ENCODE measurements around the gene EFCAB9. TPM values are rescaled to one million over a fixed set of nuclear protein-coding genes. Genes with fewer than 3 reads are reported as not detected.

Gene EFCAB9
- polyA plus RNA-seq, 2 of the 4 experiments (the other 2 are of a cell fraction): not detected

DNA sequence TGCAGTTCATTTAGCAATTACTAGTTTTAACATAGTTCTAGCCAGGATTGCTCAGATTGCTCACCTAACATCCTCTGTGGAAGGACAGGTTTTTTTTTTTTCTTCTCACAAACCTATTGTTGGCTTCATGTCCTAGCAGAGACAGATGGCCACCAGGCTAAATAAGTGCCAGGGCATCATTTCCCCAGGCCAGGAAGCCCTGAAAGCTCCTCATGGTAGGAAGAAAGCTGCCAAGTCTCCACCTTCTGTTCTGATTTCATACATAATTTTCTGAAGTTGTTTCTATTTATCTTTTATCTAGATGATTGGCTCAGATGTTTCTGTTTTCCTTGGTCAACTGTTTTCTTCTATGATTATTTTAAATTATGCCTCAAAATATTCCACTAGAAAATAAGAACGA, 31.0 kb downstream of the EFCAB9 start:
- H3K9me3 ChIP-seq: no peaks in the 10 kb centered on the region
- WGBS (ENCODE audit: missing lambda C conversion rate): 93% methylated on average over 1 of the region's 1 CpG
- ChIA-PET CTCF (interaction anchor here (0.6 to 1.3 kb wide), 2 partner anchors 68 to 329 kb away, joined by 3 read pairs; no protein-coding TSS in a partner anchor), POLR2A (no interaction called here)
- no peak overlapping the region for H3K4me2 ChIP-seq
- FAIRE-seq (no peak), ATAC-seq (no peak), DNase-seq (ENCODE audit: low read depth in 1 of 2, low spot score in 1 of 2) (no peak)
- TF ChIP-seq HDAC2 (IDR thresholded peaks at IDR 0.05): no peak
- no peak for TF ChIP-seq NR3C1 (IDR thresholded peaks at IDR 0.05)
- no peak for TF ChIP-seq MAZ (IDR thresholded peaks at IDR 0.05; ENCODE audit: borderline replicate concordance, low read depth, low read length)
- TF ChIP-seq, protein P1, sequence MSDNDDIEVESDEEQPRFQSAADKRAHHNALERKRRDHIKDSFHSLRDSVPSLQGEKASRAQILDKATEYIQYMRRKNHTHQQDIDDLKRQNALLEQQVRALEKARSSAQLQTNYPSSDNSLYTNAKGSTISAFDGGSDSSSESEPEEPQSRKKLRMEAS (IDR thresholded peaks at IDR 0.05): no peak
- no peak for TF ChIP-seq PHF8 (IDR thresholded peaks at IDR 0.05; ENCODE audit: borderline replicate concordance, low read depth)
- no peak for TF ChIP-seq CHD2 (IDR thresholded peaks at IDR 0.05; ENCODE audit: low read length, partially characterized antibody)
- TF ChIP-seq RFX5 (IDR thresholded peaks at IDR 0.05): no peak
- no peak for TF ChIP-seq ZC3H11A (IDR thresholded peaks at IDR 0.05)
- TF ChIP-seq HOXB13 (CRISPR knock-in tag; IDR thresholded peaks at IDR 0.05; ENCODE audit: low read depth): no peak
- TF ChIP-seq, protein P2, sequence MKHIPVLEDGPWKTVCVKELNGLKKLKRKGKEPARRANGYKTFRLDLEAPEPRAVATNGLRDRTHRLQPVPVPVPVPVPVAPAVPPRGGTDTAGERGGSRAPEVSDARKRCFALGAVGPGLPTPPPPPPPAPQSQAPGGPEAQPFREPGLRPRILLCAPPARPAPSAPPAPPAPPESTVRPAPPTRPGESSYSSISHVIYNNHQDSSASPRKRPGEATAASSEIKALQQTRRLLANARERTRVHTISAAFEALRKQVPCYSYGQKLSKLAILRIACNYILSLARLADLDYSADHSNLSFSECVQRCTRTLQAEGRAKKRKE (CRISPR knock-in tag; IDR thresholded peaks at IDR 0.05; ENCODE audit: low read depth): no peak
- no peak overlapping the region for H3K4me3 ChIP-seq
- H3K4me1 ChIP-seq: no peaks in the 10 kb centered on the region
- H3K27ac ChIP-seq: no peak overlapping the region

DNA sequence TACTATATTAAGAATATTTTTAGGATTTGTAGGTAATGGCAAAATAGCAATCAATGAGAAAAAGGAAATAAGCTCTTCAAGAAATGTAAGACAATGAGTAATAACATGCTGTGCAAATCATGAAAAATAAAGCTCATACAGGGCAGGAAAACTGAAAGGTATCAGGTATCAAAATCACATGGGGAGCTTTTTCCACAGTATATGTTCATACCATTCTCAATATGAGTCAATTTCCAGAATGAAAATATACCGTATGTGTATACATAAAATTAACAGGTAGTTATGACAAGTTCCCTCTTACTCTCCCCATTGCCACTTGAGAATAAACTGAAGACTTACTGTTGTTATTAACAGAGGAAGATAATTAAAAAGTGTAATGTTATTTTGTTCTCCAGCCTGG, 35.9 kb downstream of the EFCAB9 start:
- Histone ChIP-seq H3K9me3 (no peaks in the 10 kb centered on the region), H3K4me2 (no peak overlapping the region), H3K4me3 (no peak overlapping the region), H3K4me1 (peaks cover 2% of the 10 kb centered on the region; the same call in 1 of the 3 replicates), H3K27ac (no peak overlapping the region)
- ATAC-seq (no peak), FAIRE-seq (no peak), DNase-seq (ENCODE audit: low read depth in 1 of 2, low spot score in 1 of 2) (no peak)
- no peak for TF ChIP-seq RNF2 (IDR thresholded peaks at IDR 0.05; ENCODE audit: borderline replicate concordance, low read depth)
- POLR2A ChIA-PET: no interaction called here
- 91% methylated on average over 1 of the region's 1 CpG for WGBS (ENCODE audit: missing lambda C conversion rate)
- CTCF ChIA-PET: no interaction called here

DNA sequence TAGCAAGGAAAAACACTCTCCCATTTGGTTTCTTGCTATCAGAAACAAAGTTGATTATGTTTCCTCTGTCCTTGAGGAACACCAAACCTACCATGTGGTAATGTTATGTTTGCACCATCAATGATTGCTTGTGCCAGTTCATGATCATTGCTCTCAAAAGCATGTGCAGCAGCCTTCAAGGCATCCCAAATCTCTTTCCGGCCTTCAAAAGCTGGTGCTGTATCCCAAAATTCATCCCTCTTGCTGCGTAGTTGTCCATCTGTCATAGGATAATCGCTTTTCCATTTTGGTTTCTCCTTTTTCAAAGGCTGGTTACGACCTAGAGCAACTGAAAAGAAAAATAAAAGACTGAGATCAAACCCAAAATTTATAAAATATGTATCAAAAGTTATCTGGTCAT, 40.1 kb downstream of the EFCAB9 start:
- TF ChIP-seq, protein P3, sequence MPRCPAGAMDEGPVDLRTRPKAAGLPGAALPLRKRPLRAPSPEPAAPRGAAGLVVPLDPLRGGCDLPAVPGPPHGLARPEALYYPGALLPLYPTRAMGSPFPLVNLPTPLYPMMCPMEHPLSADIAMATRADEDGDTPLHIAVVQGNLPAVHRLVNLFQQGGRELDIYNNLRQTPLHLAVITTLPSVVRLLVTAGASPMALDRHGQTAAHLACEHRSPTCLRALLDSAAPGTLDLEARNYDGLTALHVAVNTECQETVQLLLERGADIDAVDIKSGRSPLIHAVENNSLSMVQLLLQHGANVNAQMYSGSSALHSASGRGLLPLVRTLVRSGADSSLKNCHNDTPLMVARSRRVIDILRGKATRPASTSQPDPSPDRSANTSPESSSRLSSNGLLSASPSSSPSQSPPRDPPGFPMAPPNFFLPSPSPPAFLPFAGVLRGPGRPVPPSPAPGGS (IDR thresholded peaks at IDR 0.05): no peak
- no peak for TF ChIP-seq ZC3H11A (IDR thresholded peaks at IDR 0.05)
- TF ChIP-seq, protein P4, sequence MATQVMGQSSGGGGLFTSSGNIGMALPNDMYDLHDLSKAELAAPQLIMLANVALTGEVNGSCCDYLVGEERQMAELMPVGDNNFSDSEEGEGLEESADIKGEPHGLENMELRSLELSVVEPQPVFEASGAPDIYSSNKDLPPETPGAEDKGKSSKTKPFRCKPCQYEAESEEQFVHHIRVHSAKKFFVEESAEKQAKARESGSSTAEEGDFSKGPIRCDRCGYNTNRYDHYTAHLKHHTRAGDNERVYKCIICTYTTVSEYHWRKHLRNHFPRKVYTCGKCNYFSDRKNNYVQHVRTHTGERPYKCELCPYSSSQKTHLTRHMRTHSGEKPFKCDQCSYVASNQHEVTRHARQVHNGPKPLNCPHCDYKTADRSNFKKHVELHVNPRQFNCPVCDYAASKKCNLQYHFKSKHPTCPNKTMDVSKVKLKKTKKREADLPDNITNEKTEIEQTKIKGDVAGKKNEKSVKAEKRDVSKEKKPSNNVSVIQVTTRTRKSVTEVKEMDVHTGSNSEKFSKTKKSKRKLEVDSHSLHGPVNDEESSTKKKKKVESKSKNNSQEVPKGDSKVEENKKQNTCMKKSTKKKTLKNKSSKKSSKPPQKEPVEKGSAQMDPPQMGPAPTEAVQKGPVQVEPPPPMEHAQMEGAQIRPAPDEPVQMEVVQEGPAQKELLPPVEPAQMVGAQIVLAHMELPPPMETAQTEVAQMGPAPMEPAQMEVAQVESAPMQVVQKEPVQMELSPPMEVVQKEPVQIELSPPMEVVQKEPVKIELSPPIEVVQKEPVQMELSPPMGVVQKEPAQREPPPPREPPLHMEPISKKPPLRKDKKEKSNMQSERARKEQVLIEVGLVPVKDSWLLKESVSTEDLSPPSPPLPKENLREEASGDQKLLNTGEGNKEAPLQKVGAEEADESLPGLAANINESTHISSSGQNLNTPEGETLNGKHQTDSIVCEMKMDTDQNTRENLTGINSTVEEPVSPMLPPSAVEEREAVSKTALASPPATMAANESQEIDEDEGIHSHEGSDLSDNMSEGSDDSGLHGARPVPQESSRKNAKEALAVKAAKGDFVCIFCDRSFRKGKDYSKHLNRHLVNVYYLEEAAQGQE (IDR thresholded peaks at IDR 0.05): no peak
- TF ChIP-seq NR3C1 (IDR thresholded peaks at IDR 0.05): no peak
- TF ChIP-seq KDM1A (IDR thresholded peaks at IDR 0.05; ENCODE audit: low read depth): no peak
- no peak for TF ChIP-seq EP300 (IDR thresholded peaks at IDR 0.05)
- no peak for TF ChIP-seq GATA3 (IDR thresholded peaks at IDR 0.05; ENCODE audit: borderline replicate concordance)
- TF ChIP-seq FOSL2 (IDR thresholded peaks at IDR 0.05): no peak
- TF ChIP-seq FOSL2 (CRISPR knock-in tag; IDR thresholded peaks at IDR 0.05): no peak
- no peak for TF ChIP-seq JUN (IDR thresholded peaks at IDR 0.05)
- TF ChIP-seq RNF2 (IDR thresholded peaks at IDR 0.05; ENCODE audit: borderline replicate concordance, low read depth): no peak
- no peak for TF ChIP-seq TP53 (CRISPR knock-in tag; IDR thresholded peaks at IDR 0.05)
- TF ChIP-seq ZSCAN20 (CRISPR knock-in tag; IDR thresholded peaks at IDR 0.05): no peak
- TF ChIP-seq RARB (CRISPR knock-in tag; IDR thresholded peaks at IDR 0.05): no peak
- no peak for TF ChIP-seq PHF8 (IDR thresholded peaks at IDR 0.05; ENCODE audit: borderline replicate concordance, low read depth)
- WGBS (ENCODE audit: missing lambda C conversion rate): 95% methylated on average over 4 of the region's 4 CpGs
- DNase-seq (ENCODE audit: low read depth in 1 of 2, low spot score in 1 of 2) (no peak), FAIRE-seq (no peak), ATAC-seq (no peak)
- H3K27ac ChIP-seq: no peak overlapping the region
- H3K4me3 ChIP-seq: no peak overlapping the region
- ChIA-PET CTCF (no interaction called here), POLR2A (interaction anchor here (0.7 kb wide), 1 partner anchor 29 kb away, joined by 3 read pairs; no protein-coding TSS in a partner anchor)
- H3K4me2 ChIP-seq: no peak overlapping the region
- peaks cover 19% of the 10 kb centered on the region for H3K4me1 ChIP-seq
- no peaks in the 10 kb centered on the region for H3K9me3 ChIP-seq
